ENCODE data around the gene PTCD1.

PTCD1 gene

DNA sequence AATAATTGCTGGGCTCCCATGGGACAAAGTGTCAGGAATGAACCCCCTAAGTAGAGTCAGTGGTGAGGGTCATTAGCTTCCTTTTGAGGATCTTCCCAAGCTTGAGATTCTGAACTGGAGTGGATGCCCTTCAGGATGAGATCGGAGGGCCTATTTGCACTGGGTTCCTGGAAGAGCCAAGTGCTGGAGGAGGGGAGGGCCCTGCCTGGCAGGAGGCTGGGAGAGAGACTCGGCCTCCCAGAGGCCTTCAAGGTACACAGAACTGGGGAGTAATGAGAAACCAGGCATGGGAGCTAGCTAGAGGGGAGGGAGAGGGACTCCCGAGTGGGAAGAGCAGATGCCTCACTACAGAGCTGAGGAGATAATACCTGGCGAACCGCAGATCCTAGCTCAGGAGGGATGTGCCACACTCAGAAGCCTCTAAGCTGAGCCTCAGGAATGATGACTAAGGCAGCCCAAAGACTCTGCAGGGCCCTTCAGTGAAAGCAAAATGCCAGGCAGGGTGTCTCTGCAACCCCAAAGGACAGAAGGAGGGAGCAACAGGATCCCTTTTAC, 39.6 kb downstream of the PTCD1 start:
- in situ Hi-C loops (cut with MboI; ENCODE audit: low sequenced_read_pairs, unreplicated experiment) = no loop called here
- no peak for TF ChIP-seq CTCF (IDR thresholded peaks at IDR 0.05; ENCODE audit: borderline replicate concordance, control extremely low read depth, extremely low read depth, insufficient read depth, missing control alignments)
- DNase-seq (ENCODE audit: low spot score) = no peak

DNA sequence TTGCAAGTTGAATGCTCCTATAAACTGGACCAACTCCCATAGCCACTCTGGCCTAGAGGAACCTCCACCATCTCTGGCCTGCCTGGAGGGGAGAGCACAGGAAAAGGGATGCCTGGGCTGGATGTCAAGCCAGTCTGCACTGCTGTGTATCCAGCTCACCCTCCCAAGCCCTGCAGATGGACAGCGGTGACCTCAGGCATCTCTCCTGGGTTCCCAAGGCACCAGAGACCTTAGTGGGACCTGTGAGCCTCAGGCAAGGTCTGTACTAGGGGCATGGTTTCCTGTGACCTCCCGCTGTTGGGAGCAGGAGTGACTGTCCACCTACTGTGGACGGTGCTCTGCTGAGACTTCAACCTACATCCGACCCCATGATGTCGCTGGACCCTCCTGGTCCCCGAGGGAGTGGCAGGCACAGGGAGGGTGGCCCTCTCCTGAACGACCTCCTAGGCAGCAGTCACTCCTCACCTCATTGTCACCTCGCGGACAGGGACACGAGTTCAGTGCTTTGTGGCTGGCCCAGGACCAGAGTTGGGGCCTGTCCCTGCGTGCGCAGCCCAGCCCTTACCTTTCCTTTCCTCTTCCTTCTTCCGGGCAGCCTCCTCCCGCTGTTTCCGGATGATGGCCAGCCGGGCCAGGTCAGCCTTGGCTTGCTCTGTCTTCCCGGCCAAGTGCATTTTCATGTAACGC, 41.2 kb downstream of the PTCD1 start:
- in situ Hi-C loops (cut with MboI; ENCODE audit: low sequenced_read_pairs, unreplicated experiment) = no loop called here
- no peak for DNase-seq (ENCODE audit: low spot score)
- TF ChIP-seq CTCF (IDR thresholded peaks at IDR 0.05; ENCODE audit: borderline replicate concordance, control extremely low read depth, extremely low read depth, insufficient read depth, missing control alignments) = no peak

DNA sequence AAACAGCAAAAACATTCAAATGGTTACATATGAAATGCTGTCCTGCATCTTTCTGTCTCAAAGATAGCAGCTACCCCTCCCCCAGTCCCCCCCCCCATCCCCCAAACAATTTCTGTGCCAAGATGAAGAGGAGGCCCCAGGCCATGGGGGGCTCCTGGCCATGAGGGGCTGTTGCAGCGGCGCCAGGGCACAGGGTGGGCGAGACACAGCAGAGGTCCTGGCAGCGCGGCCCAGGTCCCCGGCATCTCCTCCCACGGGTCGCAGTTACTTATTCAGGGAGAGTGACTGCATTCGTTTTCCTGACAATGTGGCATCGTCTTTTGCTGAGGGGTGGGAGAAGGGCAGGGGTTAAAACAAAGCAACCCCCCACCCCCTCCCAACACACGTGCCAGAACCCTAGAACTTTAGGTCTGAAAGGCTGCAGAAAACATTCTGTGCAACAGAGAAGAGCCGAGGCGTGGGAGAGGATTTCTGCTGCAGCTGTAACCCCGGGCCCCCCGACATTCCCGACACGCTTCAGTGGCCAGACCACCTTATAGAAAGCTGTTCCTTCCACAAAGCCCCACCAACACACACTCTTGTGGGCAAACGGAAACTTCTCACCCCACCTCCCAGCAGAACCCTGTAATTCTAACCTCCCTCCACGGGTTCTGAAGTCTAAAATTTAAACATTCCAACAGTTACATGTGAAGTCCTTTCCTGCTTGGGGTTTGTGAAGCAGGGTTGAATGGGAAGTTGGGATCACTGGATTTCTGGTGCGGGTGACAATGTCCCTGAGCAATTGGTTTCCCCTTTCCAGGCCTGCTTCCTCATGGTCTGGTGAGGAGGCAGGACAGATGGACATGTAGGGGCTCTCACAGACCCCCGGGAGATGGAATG, 41.9 kb downstream of the PTCD1 start:
- in situ Hi-C loops (cut with MboI; ENCODE audit: low sequenced_read_pairs, unreplicated experiment) = no loop called here
- TF ChIP-seq CTCF (IDR thresholded peaks at IDR 0.05; ENCODE audit: borderline replicate concordance, control extremely low read depth, extremely low read depth, insufficient read depth, missing control alignments) = no peak
- DNase-seq (ENCODE audit: low spot score) = no peak

- in situ Hi-C loops (cut with MboI; ENCODE audit: low sequenced_read_pairs, unreplicated experiment) = no loop called here
- TF ChIP-seq CTCF (IDR thresholded peaks at IDR 0.05; ENCODE audit: borderline replicate concordance, control extremely low read depth, extremely low read depth, insufficient read depth, missing control alignments) = no peak
- no peak for DNase-seq (ENCODE audit: low spot score)
Observed at GRCh38 chr7:99395616-99396327, 42.8 kb downstream of the PTCD1 start.

- in situ Hi-C loops (cut with MboI; ENCODE audit: low sequenced_read_pairs, unreplicated experiment) = no loop called here
- TF ChIP-seq CTCF (IDR thresholded peaks at IDR 0.05; ENCODE audit: borderline replicate concordance, control extremely low read depth, extremely low read depth, insufficient read depth, missing control alignments) = no peak
- DNase-seq (ENCODE audit: low spot score) = no peak
Observed at GRCh38 chr7:99394188-99394502, 44.5 kb downstream of the PTCD1 start.

All from GM13976 (cell line).